ENCODE results near the gene EXOG.

Gene EXOG

DNA sequence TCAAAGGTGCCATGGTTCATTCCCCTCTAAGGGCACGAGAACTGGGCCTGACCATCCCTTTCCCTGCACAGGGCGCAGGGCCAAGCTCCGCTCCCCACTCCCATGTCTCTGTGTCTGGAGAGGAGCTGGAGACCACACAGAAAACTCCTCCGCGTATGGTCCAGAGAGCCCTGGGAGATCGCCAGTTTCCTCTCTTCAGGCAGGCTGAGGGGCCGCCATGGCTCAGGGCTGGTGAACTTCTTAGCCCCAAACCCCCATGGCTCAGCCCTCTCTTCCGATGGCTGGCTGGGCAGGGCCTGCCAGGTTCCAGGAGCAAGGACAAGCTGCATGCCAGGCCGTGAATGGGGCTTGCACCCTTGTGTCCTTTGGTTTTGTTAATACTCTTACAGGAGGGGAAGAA, 52.9 kb downstream of the EXOG start:
- no peak for ATAC-seq (replicated peaks)
- no peak overlapping the region for H3K27ac Mint-ChIP-seq
- peaks cover 5% of the 10 kb centered on the region for H3K36me3 Mint-ChIP-seq (ENCODE audit: insufficient read depth)

DNA sequence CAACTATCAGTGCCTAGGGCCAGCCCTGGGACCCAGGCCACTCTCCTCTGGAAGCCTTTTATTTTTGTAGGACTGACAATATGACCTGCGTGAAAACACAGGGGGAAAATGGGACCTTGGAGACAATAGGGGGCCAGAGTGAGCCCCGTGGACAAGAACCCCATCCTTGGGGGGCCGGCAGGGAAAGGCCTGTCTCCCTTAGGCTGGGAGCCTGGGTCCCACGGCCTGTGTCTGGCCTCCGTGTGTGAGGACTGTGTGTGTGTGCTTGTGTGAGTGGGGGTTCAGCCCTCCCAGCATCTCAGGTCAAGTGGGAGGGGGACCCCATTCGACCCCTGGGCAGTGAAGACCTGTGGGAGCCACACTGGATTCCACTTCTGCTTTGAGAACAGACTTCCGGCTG, 53.3 kb downstream of the EXOG start:
- Mint-ChIP-seq H3K27me3 (peaks cover 0 to 49% of the 10 kb centered on the region in 2 donors), H3K27ac (no peak overlapping the region), H3K9me3 (peaks cover 0 to 2% of the 10 kb centered on the region in 2 donors)

More for the DNA sequence above, 52.9 kb downstream of the EXOG start:
- Mint-ChIP-seq H3K9me3 (peaks cover 0 to 2% of the 10 kb centered on the region in 2 donors), H3K4me1 (ENCODE audit: low read depth in 2 of 2) (peaks cover 0 to 2% of the 10 kb centered on the region in 2 donors), H3K27me3 (peaks cover 0 to 46% of the 10 kb centered on the region in 2 donors), H3K4me3 (no peak overlapping the region)
- DNase-seq = no peak

DNA sequence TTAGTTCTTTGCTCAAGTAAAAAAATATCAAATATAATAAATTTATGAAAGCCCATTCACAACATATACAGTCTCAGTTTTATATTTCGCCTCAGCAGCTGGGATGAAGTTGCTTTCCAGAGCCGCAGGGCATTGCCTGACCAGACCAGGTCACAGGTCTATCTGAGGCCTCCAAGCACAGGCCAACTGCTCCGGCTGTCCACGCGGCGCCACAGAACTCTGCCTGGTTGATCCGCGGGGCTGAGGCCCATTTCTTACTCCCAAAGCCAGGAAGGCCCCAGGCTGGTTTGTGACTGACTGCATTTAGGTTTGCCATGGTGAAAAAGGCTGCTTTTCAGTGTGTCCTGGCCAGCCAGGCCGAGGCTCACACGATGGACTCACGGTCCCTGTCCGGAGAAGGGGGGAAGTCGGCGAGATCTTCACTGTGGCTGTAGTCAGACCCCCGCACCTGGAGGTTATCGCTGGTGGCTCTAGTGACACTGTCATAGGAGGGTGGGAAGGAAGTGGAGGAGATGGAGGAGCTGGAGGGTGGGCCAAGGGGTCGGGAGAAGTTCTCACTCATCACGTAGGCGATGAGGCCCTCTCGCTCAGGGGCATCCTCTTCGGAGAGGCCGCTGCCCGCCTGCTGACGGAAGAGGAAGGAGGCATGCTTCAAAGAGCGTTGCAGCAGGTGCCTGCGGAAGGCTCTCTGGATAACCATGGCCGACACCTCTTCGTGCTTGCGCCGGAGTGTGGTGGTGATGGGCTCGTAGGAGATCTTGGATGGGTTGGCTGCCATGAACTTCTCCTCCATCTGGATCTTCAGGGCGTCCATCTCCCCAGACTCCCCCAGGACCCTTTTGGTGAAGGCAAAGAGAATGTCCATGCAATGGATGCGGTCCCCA, 54.1 kb downstream of the EXOG start:
- Mint-ChIP-seq H3K4me3 (no peak overlapping the region), H3K36me3 (ENCODE audit: insufficient read depth) (peaks cover 5% of the 10 kb centered on the region), H3K4me1 (ENCODE audit: low read depth in 2 of 2) (peaks cover 0 to 2% of the 10 kb centered on the region in 2 donors), H3K27me3 (peaks cover 0 to 46% of the 10 kb centered on the region in 2 donors), H3K9me3 (peaks cover 0 to 2% of the 10 kb centered on the region in 2 donors), H3K27ac (no peak overlapping the region)
- ATAC-seq (replicated peaks) = no peak
- DNase-seq = no peak

More for the DNA sequence above, 53.3 kb downstream of the EXOG start:
- H3K36me3 Mint-ChIP-seq (ENCODE audit: insufficient read depth) = peaks cover 5% of the 10 kb centered on the region
- DNase-seq = no peak
- peaks cover 0 to 2% of the 10 kb centered on the region in 2 donors for H3K4me1 Mint-ChIP-seq (ENCODE audit: low read depth in 2 of 2)
- no peak for ATAC-seq (replicated peaks)
- H3K4me3 Mint-ChIP-seq = no peak overlapping the region

DNA sequence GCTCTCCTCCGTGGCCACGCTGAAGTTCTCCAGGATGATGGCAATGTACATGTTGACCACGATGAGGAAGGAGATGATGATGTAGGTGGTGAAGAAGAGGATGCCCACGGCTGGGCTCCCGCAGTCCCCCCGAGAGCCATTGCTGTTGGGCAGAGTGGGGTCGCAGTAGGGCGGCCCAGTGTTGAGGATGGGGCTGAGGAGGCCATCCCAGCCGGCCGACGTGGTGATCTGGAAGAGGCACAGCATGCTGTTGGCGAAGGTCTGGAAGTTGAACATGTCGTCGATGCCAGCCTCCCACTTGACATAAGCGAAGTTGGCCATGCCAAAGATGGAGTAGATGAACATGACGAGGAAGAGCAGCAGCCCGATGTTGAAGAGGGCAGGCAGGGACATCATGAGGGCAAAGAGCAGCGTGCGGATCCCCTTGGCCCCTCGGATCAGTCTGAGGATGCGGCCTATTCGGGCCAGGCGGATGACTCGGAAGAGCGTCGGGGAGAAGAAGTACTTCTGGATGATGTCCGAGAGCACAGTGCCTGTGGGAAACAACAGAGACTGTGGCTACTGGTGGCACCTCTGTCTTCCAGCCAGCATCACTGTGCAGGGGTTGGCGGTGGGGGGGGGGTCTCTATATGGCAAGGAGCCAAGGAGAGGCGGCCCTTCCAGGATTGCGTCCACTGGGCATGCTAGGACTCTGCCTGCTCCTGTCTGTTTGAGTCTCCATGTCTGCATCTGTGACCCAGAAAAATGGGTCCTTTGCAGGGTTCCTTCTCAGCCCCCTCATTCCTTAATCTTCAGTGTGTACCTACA, 55.1 kb downstream of the EXOG start:
- no peak for DNase-seq
- no peak overlapping the region for H3K27ac Mint-ChIP-seq
- peaks cover 7 to 48% of the 10 kb centered on the region in 2 donors for H3K27me3 Mint-ChIP-seq
- H3K9me3 Mint-ChIP-seq = peaks cover 0 to 2% of the 10 kb centered on the region in 2 donors
- no peak overlapping the region for H3K4me3 Mint-ChIP-seq
- no peak for ATAC-seq (replicated peaks)
- peaks cover 5% of the 10 kb centered on the region for H3K36me3 Mint-ChIP-seq (ENCODE audit: insufficient read depth)
- H3K4me1 Mint-ChIP-seq (ENCODE audit: low read depth in 2 of 2) = peaks cover 0 to 2% of the 10 kb centered on the region in 2 donors

DNA sequence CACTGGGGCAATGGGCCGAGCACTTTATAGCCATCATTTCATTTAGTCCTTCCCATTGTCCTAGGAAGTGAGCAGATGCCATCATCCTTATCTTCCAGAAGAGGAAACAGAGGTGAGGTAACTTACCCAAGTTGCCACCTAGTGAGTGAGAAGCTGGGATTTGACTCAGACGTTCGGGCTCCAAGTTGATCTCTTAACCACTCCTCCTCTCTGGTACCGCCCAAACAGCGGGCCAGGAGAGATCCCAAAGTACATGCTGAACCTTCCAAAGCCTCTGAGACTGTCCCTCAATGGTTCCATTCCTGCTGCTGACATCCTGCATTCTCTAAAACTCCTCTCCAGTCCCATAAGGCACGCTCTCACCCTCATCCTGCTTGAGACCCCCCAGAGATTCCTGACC, 56.2 kb downstream of the EXOG start:
- Mint-ChIP-seq H3K4me1 (ENCODE audit: low read depth in 2 of 2) (peaks cover 0 to 2% of the 10 kb centered on the region in 2 donors), H3K27ac (no peak overlapping the region), H3K4me3 (no peak overlapping the region), H3K36me3 (ENCODE audit: insufficient read depth) (peaks cover 5% of the 10 kb centered on the region), H3K9me3 (peaks cover 0 to 2% of the 10 kb centered on the region in 2 donors), H3K27me3 (peaks cover 13 to 57% of the 10 kb centered on the region in 2 donors)
- ATAC-seq (replicated peaks) (no peak), DNase-seq (no peak)

DNA sequence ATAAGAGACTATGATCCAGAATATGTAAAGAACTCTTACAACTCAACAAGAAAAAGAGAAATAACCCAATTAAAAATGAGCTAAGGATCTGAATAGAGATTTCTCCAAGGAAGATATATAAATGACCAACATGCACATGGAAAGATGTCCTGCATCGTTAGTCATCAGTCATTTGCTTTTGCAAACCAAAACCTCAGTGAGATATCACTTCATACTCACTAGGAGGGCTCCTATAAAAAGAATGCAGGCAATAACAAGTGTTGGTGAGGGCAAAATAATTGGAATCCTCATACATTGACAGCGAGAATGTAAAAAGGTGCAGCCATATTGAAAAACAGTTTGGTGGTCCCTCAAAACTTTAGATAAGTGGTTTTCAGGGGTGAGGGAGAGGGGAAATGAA, 56.9 kb downstream of the EXOG start:
- no peak for DNase-seq
- H3K4me3 Mint-ChIP-seq = no peak overlapping the region

DNA sequence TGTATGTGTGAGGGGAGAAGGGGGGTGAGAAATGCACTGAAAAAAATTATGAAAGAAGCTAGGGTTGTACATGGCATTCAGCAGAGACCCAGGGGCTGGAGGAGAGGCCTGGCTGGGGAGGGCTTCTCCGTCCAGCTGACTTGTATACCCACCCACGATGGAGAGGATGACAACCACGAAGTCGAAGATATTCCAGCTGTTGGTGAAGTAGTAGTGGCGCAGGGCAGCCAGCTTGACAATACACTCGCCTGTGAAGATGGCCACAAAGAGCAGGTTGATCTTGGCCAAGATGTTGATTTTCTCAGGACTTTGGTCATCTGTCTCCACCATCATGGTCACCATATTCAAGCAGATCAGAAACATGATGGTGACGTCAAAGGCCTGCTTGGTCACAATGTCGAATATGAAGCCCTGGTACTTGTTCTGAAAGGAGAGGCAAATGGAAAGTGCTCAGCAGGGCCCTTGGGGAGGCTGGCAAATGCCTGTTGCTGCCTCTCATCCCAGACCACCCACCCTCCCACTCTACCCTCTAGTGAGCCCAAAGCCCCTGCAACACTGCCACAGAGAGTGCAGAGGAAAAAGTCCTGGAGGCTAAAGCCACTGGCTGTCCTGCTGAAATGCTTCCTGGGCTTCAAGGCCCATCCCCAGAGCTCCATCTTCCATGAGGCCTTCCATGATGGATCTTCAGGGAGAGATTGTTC, 58.1 kb downstream of the EXOG start:
- H3K4me1 Mint-ChIP-seq (ENCODE audit: low read depth in 2 of 2) = peaks cover 0 to 2% of the 10 kb centered on the region in 2 donors
- no peak for ATAC-seq (replicated peaks)

More for the DNA sequence above, 56.9 kb downstream of the EXOG start:
- H3K27ac Mint-ChIP-seq = no peak overlapping the region
- H3K36me3 Mint-ChIP-seq (ENCODE audit: insufficient read depth) = peaks cover 4% of the 10 kb centered on the region
- H3K9me3 Mint-ChIP-seq = peaks cover 0 to 2% of the 10 kb centered on the region in 2 donors
- H3K27me3 Mint-ChIP-seq = peaks cover 13 to 57% of the 10 kb centered on the region in 2 donors
- peaks cover 0 to 2% of the 10 kb centered on the region in 2 donors for H3K4me1 Mint-ChIP-seq (ENCODE audit: low read depth in 2 of 2)
- no peak for ATAC-seq (replicated peaks)

DNA sequence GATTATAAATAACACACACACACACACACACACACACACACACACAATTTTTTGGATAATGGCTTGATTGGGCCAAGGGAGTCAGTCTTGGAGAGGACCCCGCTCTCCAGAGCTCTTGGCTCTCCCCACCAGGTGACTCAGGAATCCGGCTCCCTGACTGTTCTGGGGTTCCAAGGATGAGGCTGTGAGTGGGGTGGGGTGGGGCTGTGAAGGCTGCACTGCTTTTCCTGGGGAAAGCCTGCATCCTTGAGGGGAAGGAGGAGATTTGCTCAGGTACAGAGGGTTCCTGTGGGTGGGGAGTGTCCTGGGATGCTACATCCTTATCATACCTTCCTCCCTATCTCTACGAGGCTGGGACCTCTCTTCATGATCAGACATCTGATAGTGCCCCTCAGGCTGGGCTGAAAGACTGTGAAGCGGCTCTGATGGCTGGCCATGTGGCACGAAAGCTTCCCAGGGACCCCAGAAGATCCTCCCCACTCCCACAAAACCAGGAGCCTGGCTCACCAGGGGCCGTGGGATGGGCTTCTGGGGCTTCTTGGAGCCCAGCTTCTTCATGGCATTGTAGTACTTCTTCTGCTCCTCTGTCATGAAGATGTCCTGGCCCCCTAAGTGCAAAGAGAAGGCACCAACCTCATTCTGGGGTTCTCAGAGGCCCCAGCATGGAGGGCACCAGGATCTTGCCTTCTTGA, 59.2 kb downstream of the EXOG start:
- Mint-ChIP-seq H3K27me3 (peaks cover 13 to 57% of the 10 kb centered on the region in 2 donors), H3K27ac (no peak overlapping the region), H3K4me3 (no peak overlapping the region), H3K36me3 (ENCODE audit: insufficient read depth) (peaks cover 2% of the 10 kb centered on the region), H3K9me3 (peaks cover 0 to 2% of the 10 kb centered on the region in 2 donors), H3K4me1 (ENCODE audit: low read depth in 2 of 2) (no peaks in the 10 kb centered on the region)
- ATAC-seq (replicated peaks) = no peak
- DNase-seq = no peak

More for the DNA sequence above, 58.1 kb downstream of the EXOG start:
- Mint-ChIP-seq H3K9me3 (peaks cover 0 to 2% of the 10 kb centered on the region in 2 donors), H3K36me3 (ENCODE audit: insufficient read depth) (peaks cover 2% of the 10 kb centered on the region), H3K27ac (no peak overlapping the region), H3K27me3 (peaks cover 13 to 57% of the 10 kb centered on the region in 2 donors), H3K4me3 (no peak overlapping the region)
- no peak for DNase-seq

DNA sequence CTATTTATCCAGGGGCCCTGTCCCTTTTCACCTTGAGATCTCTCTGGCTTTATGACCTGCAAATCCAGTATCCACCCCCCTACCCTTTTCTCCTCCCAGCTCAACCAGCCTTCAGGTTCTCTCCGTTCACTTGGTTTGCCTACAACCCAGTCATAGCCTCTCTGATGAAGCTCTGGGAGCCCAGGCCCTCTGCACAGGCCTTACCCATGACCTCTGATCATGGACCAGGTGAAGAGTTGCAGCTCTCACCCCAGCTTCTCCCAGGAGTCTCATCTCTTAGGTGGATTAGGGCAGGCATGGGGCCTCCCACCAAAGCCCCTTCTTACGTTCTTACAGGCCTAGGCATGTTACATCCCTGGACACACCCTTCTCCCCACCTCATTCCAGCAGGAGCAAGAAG, 59.8 kb downstream of the EXOG start:
- DNase-seq (no peak), ATAC-seq (replicated peaks) (no peak)
- Mint-ChIP-seq H3K27ac (no peak overlapping the region), H3K4me1 (ENCODE audit: low read depth in 2 of 2) (no peaks in the 10 kb centered on the region), H3K9me3 (peaks cover 0 to 2% of the 10 kb centered on the region in 2 donors), H3K36me3 (ENCODE audit: insufficient read depth) (no peaks in the 10 kb centered on the region), H3K27me3 (peaks cover 13 to 53% of the 10 kb centered on the region in 2 donors), H3K4me3 (no peak overlapping the region)

DNA sequence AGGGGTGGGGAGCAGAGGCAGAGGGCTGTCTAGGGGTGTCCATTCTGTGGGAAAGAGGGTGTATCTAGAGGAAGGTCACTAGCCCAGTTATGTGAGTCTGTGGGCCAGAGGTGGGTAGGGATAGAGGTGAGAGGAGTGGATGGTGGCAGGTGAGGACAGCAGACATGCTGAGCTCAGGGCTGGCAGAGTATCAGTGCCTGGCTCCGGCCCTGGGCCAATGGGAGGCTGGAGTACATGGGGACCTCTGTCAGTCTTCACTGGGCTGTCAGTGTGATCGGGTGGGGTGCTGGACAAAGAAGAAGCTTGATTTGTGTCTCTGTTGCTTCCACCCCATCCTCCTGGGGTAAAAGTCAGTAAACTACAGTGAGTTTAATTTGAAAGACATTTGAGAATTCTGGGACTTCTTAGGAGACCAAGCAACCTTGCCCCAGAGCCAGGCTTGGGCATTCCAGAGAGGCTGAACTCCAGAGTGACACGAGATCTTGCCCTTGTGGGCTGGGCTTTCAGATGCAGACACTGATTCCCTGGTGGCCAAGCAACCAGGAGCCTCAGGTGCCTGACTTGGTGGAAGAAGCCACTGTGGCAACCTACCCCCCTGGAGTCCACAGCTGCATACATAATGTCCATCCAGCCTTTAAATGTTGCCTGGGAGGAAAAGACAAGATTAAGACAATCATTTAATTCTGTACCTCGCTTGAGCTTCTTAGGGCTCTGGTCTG, 60.7 kb downstream of the EXOG start:
- H3K4me1 Mint-ChIP-seq (ENCODE audit: low read depth in 2 of 2) = no peaks in the 10 kb centered on the region
- no peak overlapping the region for H3K4me3 Mint-ChIP-seq
- H3K36me3 Mint-ChIP-seq (ENCODE audit: insufficient read depth) = no peaks in the 10 kb centered on the region
- H3K27me3 Mint-ChIP-seq = peaks cover 13 to 51% of the 10 kb centered on the region in 2 donors
- DNase-seq = no peak
- H3K27ac Mint-ChIP-seq = no peak overlapping the region
- ATAC-seq (replicated peaks) = no peak
- peaks cover 0 to 2% of the 10 kb centered on the region in 2 donors for H3K9me3 Mint-ChIP-seq

DNA sequence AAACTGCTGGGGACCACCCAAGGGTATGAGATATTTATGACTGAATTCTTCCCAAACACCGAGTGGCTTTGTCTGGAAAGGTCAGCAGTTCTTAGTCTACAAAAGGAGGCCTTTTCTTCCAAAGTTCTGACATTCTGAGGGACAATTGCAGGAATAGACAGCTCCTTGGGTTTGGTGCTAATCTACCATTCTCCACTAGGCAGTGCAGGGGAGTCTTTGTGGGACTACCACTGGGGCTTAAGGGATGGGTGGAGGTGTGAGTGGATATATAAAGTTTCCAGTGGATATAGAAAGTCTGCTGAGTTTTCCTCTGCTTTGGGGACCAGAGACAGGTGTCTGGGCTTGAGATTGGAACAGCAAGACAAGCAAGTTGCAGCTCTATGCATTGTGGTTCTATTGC, 62.7 kb downstream of the EXOG start:
- no peak for ATAC-seq (replicated peaks)
- no peak overlapping the region for H3K27ac Mint-ChIP-seq
- H3K4me1 Mint-ChIP-seq (ENCODE audit: low read depth in 2 of 2) = no peaks in the 10 kb centered on the region
- no peak overlapping the region for H3K4me3 Mint-ChIP-seq
- peaks cover 13 to 43% of the 10 kb centered on the region in 2 donors for H3K27me3 Mint-ChIP-seq
- no peaks in the 10 kb centered on the region for H3K36me3 Mint-ChIP-seq (ENCODE audit: insufficient read depth)
- no peak for DNase-seq
- peaks cover 0 to 1% of the 10 kb centered on the region in 2 donors for H3K9me3 Mint-ChIP-seq

DNA sequence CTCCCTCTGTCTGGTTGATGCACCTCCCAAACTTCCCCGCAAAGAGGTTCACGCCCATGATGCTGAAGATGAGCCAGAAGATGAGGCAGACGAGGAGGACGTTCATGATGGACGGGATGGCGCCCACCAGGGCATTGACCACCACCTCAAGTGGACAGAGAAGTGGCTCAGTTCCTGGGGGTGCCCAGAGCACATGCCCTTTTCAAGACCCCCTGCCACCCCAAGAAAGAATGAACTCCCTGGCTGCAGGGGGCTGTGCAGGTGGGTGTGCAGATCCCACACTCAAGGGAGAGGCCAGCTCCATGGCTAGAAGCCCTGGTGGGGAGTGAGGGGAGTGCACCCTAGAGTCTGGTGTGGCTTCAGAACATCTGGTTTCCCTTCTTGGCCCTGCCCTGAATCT, 64.1 kb downstream of the EXOG start:
- no peak for ATAC-seq (replicated peaks)

More for the DNA sequence above, 64.1 kb downstream of the EXOG start:
- Mint-ChIP-seq H3K27ac (no peak overlapping the region), H3K27me3 (peaks cover 13 to 42% of the 10 kb centered on the region in 2 donors), H3K4me3 (no peak overlapping the region), H3K4me1 (ENCODE audit: low read depth in 2 of 2) (no peaks in the 10 kb centered on the region), H3K9me3 (no peaks in the 10 kb centered on the region), H3K36me3 (ENCODE audit: insufficient read depth) (no peaks in the 10 kb centered on the region)
- DNase-seq = no peak
